Measurements from ENCODE around the gene SIGLEC1.

DNA sequence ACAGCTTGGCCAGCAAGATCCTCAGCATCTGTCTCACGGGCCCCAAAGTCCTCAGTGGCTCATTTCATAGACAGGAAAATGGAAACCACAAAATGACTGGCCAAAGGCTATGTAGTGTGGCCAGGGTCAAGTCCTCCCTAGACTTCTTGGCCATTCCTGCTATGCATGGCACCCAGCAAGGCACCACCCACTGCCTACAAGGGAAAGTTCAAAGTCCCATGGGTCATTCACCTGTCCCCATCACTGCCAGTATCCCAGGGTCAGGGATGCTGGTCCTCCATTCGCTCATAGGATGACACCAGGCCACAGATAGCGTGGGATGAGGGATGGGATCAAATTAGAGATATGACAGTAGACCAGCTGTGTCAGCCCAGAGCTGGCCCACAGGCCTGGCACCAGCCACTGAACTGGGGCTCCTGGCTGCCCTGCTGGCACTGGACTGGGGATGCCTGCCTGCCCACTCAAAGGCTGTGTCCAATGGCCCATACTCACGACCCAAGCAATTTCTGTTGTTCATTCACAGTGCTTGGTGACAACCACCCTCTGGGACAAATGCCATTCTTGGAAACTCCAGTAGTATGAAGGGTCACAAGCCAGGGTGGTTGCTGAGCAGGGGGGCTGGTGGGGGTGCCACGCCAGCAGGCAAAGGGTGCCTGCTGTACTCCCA is 43.5 kb upstream of the SIGLEC1 start:
- TF ChIP-seq POLR2A (IDR thresholded peaks at IDR 0.05; ENCODE audit: low read length) (no peak), GATA1 (IDR thresholded peaks at IDR 0.05; ENCODE audit: low read depth, low read length) (no peak)
